Stimulated activated CD4-positive, alpha-beta T cell treated with anti-CD3 and anti-CD28 coated beads, Interleukin-12 subunit alpha, Interleukin-12 subunit beta, amount 100 ng/mL, for 24 hours (primary cell): ENCODE measurements around the gene GAA.
A peak's percentile ranks its signal among the peaks of the same experiment; 100 is the strongest.

ENCODE experiments used
- DNase-seq, 2 experiments: peaks; one replicate each; pipeline ENCODE4 v3.0.0-alpha.2; 2020; ENCODE audit warnings: low read depth in 2 of 2

Gene GAA

DNA sequence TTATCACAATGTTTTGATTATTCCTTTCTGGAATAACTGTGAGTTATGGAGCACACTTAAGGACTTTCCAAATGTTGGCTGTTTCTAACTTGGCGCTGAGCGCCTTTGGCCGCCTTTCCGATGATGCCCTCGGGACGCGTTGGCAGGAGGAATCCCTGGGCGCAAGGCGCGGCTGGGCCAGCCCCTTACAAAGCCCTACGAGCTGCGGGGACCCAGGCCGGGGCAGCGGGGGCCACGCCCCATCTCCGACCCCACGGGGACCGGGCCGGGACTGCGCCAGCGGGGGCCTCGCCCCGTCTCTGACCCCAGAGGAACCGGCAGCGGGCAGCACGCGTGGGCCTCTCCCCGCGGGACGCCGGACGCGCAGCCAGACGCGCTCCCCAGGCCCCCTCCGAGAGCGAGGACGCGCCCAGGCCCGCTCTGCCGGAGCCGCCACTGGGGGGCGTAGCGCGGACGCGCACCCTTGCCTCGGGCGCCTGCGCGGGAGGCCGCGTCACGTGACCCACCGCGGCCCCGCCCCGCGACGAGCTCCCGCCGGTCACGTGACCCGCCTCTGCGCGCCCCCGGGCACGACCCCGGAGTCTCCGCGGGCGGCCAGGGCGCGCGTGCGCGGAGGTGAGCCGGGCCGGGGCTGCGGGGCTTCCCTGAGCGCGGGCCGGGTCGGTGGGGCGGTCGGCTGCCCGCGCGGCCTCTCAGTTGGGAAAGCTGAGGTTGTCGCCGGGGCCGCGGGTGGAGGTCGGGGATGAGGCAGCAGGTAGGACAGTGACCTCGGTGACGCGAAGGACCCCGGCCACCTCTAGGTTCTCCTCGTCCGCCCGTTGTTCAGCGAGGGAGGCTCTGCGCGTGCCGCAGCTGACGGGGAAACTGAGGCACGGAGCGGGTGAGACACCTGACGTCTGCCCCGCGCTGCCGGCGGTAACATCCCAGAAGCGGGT, at the start of gene GAA:
Gene GAA, plus strand, starts transcription at position 571 of the 935 bp plus-strand sequence. CDS start 3,006 bp downstream, outside the sequence.
- DNase-seq, result peak; percentile 76

DNA sequence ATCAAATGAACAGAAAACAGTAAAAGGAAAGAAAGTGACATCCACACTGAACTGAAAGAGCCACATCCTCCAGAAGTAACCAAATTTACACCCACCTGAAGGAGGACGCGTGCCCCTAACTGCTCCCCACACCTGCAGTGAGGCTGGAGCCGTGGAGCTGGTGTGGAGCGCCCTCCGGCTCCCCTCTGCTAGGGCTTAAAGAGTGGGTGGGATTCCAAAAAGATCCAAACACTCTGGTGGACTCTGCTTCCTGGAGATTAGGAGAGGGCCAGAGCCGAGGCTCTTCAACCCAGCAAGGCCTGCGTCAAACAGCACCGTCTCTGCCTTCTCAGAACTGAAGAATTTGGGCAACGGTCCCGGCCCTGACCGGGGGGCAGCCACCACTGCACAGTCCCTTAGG, 49.7 kb upstream of the GAA start:
- no peak for DNase-seq

DNA sequence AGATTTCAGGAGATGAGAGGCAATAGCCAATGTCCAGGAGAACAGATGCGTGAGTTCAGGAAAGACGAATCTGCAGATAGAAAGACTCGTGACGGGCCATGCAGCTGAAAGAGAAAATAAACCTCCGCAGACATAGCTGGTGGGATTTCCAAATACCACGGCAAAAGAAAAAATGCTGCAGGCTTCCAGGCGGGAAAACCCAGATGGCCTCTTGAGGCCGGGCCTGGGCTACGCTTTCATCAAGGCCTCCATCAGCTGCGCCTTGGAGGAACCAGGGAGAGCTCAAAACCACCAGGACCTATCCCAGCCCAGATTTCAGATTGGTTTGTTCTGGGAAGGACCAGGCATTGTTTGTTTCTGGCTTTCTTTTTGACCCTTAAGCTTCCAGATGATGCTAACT, 48.3 kb upstream of the GAA start:
- DNase-seq, result no peak

DNA sequence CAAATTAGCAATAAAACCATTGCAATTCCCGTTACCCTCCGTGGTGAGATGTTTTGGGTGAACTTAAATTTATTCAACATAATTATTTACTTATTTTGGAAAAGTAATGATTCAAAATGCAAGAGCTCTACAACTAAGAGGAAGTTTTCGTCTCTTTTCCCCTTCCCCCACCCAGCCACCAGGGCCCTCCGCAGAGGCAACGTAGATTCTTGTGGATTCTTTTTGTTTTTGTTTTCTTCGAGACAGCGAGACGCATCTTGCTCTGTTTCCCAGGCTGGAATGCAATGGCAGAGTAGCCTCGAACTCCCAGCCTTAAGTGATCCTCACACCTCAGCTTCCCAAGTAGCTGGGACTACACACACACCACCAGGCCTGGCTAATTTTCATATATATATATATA, 45.8 kb upstream of the GAA start:
- DNase-seq, result no peak

DNA sequence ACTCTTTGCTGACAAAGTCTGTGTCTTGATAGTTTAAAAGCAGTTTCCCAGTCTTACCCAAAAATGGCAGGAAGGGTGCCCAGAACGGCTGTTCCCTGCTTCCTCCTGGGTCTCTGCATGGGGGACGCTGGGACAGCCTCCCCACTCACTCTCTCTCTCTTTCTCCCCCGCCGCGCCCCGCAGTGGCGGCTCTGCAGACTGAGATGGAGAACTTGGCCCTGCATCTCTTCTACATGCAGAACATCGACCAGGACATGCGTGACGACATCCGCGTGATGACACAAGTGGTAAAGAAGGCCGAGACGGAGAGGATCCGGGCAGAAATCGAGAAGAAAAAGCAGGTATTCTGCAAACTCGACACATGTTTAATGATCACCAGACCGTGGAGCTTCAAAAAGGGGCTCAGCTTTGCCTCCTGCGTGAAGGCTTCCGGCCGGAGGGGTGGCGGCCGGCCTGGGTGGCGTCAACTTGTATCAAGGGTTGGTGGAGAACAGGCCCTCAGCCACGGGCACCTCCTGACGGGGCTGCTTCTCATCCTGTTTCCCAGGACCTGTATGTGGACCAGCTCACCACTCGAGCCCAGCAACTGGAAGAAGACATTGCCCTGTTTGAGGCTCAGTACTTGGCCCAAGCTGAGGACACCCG, 42.9 kb upstream of the GAA start:
- no peak for DNase-seq

DNA sequence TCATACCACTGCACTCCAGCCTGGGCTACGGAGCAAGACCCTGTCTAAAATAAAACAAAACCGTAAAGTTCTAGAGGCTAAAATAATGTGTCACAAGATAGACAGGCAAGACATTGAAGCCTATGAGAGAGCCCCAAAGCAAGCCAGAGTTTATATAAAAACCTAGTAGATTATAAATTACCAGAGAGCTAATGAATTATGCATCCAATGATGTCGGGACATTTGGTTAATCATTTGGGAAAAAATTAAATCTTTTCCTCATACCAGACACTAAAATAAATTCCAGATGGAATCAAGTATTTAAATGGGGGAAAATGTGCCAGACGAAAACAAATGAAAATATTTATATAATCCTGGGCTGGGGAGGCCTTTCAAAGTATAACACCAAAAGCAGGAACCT, 40.7 kb upstream of the GAA start:
- no peak for DNase-seq

DNA sequence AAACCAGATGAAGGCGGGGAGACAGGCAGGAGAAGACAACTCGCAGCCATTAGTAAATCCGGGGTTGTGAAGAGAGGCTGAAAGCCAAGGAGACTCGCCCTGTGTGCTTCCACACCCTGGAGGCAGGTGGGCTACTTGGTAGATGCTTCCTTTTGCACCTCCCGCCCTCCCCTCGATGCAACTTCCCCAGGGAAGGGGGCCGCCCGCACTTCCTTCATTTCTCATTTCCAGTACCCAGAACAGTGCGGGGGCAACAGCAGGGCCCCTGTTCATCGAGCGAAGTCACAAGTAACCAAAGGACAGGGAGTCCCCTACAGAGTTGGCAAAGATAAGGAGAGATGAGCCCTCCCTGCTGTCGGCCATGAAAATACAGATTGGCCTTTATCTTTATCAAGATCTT, 40.0 kb upstream of the GAA start:
- no peak for DNase-seq

DNA sequence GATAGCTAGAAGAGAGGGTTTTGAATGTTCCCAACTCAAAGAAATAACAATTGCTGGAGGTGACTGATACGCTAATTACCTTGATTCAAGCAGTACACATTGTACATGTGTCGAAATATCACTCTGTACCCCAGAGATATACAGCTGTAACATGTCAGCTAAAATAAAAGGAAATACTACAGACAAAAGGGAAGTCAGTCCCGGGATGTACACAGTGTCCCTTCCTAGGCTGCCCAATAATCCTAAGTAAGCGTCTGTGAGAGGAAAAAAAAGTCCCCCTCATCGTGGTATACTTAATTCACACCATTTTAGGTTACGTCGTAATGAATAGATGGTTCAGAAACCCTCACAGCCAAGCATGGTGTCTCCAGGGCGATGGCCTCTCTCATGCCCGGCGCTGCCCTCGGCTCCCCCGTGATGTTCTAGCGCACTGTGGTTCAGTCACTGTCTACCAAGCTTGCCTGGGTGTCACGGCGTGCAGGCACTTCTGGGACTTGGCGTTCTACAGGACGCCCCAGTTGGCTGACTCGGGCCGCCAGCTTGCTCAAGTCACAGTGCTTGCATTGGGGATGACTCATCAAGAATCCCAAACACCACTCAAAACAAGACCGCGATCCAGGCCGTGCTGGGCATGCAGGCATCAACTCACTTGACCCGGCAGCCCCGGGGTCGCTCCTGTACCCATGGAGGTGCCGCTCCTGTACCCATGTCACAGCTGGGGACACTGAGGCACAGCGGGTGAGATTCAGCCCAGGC, 37.4 kb upstream of the GAA start:
- no peak for DNase-seq

DNA sequence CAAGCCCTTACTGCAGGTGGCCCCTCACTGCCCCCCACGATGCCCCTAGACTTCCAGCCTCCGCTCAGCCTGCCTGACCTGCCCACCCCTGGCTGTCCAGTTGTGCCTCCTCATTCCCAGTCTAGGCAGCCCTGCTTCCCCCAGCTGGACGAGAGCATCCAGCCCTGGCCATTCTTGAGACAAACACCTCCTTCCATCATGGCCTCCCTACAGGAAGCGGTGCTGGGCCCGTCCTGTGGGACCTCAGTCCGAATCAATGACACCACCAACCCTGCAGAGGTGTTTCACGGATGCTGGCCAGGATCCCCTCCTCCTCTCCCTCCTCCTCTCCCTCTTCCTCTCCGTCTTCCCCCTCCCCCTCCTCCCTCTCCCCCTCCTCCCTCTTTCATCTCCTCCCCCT, 36.7 kb upstream of the GAA start:
- DNase-seq, result no peak

DNA sequence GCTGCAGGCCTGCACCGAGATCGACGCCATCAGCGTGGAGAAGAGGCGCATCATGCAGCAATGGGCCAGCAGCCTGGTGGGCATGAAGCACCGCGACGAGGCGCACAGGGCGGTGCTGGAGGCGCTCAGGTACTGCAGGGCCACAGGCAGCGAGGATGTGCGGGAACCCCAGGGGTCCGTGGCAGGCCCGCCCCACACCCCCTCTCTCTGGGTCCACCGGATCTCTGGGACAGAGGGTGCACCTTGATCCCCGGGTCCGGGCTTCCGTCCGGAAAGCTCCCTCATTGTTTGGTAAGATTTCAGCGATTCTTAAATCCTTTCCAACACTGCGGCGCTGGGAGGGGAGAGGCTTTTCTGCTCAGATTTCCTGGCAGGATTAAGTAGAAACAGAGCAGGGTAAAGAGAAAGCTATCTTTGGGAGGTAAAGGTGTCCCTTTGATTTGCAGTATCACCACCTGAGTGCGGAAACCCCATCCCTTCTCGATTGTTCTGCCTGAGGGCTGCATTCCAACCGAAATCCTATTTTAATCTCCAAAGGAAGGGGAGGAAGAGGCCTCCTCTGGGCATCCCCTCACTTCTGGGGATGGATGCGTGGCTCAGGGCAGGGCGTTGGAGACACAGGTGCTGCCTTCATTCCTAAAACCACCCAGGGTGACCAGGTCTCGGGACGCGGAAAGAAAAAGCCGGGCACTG, 35.8 kb upstream of the GAA start:
- DNase-seq, result no peak

DNA sequence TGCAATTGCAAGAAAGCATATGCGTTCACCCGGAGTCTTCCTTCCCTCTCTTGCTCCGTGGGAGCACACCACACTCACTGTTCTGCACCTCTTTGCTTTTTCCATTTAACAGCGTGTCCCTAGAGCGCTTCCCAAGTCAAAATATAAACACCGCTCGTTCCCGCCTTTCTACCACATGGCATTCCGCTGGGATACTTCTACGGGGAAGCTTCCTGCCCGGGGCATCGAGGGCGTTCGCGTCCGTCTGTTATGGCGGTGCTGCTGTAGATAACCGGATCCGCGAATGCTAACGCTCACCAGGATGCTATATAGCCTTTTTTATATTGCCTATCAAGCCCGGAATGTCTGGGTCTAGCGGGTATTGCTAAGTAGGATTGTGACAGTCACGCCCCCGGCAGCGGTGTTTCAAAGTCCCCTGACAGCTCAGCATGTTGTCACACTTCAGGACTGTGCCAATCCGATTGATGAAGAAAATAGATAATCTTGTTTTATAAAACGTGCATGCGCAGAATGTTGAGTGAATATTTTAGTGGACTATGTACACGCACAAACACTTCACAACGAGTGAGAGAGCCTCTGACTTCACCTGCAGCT, 33.9 kb upstream of the GAA start:
- DNase-seq, result no peak

DNA sequence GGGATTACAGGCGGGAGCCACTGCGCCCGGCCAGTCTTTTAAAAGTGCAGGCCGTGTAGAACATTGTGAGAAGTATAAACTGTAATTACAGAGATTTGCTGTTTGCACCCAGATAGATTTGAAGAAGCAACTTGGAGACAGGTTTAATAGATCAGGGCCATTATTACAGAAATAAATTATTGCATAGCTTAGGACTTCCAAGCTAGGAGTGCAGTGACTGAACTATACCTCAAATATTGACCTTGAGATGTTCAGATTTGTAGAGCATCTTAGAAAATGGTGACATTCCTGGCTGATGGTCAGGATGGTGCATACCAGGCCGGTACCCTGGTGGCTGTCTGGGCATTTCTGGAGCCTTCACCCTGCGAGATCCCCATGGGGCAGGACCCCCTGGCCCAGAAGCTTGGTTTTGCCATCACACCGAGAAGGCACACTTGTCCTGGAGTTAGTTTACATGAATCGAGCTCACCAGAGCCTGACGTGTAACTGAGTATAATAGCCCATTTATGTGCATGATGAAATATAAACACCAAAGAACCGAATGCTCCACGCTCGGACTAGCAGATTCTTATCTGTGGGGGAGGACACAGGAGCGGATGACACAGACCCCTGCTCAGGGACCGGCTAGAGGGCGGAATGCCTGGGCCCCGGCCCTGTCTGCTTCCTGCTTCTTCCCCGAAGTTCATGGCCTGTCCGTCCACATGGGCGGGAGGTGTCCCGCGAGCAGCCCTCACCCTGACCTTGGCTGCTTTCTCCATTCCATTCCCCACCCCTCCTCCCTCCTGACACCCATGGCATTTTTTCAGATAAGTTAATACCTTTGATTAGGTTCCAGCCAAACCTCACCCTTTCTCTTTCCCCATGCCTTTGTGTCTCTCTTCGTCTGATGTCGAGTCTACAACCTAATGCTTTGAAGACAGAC, 32.8 kb upstream of the GAA start:
- no peak for DNase-seq

DNA sequence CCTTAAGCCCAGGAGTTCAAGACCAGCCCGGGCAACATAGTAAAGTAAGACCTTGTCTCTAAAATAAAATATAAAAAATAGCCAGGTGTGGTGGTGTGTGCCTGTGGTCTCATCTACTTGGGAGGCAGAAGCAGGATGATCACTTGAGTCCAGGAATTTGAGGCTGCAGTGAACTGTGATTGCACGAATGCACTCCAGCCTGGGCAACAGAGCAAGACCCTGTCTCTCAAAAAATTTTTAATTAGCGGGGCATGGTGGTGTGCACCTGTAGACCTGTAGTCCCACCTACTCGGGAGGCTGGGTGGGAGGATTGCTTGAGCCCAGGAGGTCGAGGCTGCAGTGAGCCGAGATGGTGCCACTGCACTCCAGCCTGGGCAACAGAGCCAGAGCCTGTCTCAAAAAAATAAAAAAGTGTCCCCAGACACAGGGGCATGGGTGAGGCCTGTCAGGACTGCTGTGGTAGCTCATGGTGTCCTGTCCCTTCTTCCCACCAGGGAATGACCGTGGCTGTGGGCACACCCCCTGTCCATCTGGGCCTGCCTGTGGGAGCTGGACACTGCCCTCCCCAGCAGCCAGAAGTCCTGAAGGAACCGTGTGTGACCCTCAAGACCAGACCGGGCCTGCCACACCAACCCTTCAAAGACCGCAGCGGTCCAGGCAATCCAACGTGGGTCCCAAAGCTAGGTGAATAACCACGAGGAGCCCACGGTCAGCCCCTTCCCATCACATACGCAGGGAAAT, 30.8 kb upstream of the GAA start:
- no peak for DNase-seq

DNA sequence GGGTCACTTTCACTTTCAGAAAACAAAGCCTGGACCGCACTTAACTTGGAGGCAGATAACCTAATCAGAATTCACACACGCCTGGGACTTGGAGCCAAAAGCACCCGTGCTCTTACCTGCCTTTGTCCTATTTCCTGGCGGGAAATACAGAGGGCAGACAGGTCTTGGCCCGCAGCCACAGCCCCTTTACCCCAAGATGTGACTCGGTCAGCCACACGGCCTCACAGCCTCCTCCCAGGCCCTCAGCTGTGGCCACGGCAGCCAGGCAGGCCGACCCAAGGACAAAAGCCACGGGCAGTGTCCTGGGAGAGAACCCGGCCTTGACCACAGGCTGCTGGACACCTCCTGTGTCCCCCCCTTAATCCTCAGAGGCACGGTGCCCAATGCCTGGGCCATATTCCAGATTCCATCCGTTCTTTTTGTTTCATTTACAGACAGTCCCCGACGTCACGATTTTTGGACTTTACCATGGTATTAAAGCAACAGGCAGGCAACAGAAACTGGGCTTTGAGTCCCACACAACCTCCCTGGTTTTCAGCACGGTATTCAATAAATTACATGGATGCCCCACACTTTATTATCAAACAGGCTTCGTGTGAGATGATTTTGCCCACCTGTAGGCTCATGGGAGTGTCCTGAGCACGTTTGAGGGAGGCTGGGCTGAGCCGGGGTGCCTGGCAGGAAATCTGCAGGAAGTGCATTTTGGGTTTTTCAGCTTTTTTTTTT, 30.1 kb upstream of the GAA start:
- DNase-seq, result no peak

DNA sequence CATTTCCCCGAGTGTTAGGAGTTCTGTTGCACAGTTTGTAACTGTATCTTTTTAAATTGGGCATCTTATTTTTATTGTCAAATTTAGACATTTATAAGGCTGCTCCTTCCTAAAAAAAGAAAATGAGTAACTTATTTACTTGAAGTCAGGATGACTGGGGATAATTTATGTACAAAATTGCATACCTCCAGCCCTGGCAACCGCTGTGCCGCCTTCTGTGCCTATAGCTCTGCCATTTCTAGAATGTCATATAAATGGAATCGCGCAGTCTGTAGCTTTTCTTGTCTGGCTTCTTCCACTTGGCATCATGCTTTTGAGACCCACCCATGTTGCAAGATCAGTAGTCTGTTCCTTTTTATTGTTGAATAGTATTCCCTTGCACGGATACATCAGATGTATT, 29.0 kb upstream of the GAA start:
- no peak for DNase-seq

DNA sequence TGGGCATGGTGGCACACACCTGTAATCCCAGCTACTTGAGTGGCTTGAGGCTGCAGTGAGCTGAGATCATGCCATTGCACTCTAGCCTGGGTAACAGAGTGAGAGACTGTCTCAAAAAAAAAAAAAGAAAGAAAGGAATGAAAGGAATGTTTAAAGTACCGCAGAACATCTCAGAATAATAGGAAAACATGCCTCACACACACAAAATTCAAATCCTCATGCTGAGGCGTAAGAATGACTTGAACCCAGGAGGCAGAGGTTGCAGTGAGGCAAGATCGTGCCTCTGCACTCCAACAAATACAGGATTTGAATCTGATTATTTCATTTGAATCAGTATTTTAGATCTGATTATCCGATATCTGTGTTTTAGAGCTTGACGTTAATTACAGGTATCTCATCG, 21.3 kb upstream of the GAA start:
- no peak for DNase-seq

DNA sequence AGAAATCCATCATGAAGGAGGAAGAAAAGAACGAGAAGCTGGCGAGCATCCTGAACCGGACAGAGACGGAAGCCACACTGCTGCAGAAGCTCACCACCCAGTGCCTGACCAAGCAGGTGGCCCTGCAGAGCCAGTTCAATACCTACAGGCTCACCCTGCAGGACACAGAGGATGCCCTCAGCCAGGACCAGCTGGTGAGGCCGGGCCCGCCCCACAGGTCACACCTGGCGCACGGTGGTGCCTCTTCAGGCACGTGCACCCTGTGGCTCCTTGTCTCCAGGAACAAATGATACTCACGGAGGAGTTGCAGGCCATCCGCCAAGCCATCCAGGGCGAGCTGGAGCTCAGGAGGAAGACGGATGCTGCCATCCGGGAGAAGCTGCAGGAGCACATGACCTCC, 19.8 kb upstream of the GAA start:
- no peak for DNase-seq

DNA sequence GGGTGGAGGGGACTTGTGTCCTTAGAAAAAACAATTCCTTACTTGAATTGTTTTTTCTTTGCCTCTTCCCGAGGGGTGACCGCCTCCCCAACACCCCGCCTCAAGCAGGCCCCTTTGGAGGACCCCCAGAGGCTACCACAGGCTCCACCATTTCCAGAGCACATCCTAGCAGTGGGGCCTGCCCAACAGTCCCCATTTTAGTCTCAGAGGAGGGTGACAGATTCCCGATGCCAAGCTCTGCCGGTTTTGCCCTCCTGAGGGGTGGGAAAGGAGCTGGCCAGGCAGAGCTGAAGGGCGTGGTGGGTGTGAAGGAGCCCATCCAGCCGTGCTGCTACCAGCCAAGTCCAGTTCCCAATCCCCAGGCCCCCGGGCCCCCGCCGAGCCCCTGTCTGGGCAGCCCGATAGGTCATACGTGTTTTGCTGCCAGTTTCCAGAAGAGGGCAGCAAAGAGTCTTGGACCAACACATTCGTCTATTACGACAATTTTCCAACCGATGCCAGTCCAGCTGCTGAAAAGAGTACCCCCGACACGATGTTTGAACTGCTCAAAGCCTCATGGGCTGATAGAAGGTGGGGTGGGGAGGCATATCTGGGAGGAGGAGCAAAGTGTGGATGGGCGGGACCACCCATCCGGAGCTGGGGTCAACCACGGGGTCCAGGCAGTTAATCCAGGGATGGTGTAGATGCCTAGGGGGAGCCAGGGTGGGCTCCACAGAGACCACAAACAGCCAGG, 18.8 kb upstream of the GAA start:
- peak; percentile 28 to 60 for DNase-seq
